ENCODE data around the gene ACHE.

Gene ACHE

DNA sequence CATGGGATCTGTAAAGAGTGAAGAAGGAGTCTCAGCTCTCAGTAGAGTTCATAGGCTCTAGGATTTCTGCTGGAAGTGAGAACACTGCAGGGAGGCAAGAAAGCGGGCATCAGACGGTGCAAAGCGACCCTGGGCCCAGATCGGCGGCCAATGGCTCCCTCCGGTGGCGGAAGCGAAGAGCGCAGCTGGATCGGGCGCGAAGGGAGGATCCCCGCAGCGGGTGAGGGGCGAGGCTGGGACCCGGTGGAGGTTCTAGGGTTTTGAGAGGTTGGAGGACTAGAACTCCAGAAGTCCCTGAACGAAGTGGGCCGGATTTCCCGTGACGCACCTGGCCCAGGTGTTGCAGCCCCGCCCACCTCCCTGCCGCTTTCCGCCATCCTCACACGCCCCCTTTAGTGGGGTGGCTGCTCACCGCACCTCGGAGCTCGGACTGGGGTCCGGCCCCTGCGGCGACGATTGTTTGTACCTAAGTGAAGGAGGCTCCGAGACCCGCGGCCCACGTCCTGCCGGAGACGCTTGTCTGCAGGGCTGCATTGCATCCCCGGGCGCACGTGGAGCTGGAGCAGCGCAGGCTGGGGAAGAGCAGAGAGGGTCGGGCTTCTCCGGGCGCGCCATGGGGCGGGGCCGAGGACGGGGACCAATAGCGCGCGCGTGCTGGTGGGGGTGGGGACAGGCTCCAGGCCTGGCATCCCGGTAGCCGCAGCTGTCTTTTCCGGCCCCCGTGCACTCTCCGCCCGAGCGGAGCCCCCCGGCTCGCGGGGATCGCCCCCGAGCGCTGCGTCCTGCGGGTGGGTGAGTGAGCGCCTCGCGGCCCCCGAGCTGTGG, 43.4 kb downstream of the ACHE start, which contains the start of gene SLC12A9:
TSS of gene SLC12A9 (plus strand) at position 666 of the 825 bp plus-strand sequence. CDS start 1,485 bp downstream, outside the sequence.
- H3K27ac ChIP-seq (ENCODE audit: low read depth in 2 of 2, low read length in 2 of 2): peak within 1 kb of the TSS; percentile 14 to 32
- H3K4me3 ChIP-seq (ENCODE audit: low read length in 2 of 2): peak within 1 kb of the TSS; percentile 81
- no peaks in the 10 kb centered on the region for H3K9me3 ChIP-seq (ENCODE audit: control insufficient read depth in 2 of 2, low read length in 2 of 2)
- H3K36me3 ChIP-seq (ENCODE audit: control insufficient read depth in 2 of 2, insufficient read depth in 2 of 2, low read length in 2 of 2): peaks cover 4 to 6% of the 10 kb centered on the region in 2 donors
- H3K9ac ChIP-seq (ENCODE audit: low read depth in 1 of 2, low read length in 2 of 2): peak within 1 kb of the TSS; percentile 63 to 70
- peaks cover 11 to 14% of the 10 kb centered on the region in 2 donors for H3K4me1 ChIP-seq (ENCODE audit: control insufficient read depth in 2 of 2, insufficient read depth in 2 of 2, low read length in 2 of 2)
- no peaks in the 10 kb centered on the region for H3K27me3 ChIP-seq (ENCODE audit: control insufficient read depth in 2 of 2, insufficient read depth in 2 of 2, low read length in 2 of 2)

DNA sequence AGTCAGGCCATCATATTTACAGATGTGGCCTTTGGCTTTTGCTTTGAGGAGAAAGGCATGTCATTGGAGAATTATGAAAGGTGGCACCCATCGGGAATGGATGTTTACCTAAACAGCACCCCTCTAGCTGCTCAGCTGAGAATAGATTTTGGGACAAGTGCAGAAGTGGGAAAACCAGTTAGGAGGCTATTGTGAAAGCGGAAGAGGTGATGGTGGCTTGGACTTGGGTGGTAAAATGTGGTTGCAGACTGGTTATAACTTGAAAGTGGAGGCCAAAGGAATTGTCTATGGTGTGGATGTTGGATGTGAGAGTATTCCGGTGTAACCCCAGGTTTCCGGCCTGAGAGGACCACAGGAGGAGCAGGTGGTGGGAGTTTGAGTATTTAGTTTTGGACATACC, 48.3 kb downstream of the ACHE start:
- H3K9ac ChIP-seq (ENCODE audit: low read depth in 1 of 2, low read length in 2 of 2): no peak overlapping the region
- H3K27ac ChIP-seq (ENCODE audit: low read depth in 2 of 2, low read length in 2 of 2): no peak overlapping the region
- H3K4me3 ChIP-seq (ENCODE audit: low read length in 2 of 2): no peak overlapping the region
- H3K4me1 ChIP-seq (ENCODE audit: control insufficient read depth in 2 of 2, insufficient read depth in 2 of 2, low read length in 2 of 2): peaks cover 6 to 9% of the 10 kb centered on the region in 2 donors
- no peaks in the 10 kb centered on the region for H3K36me3 ChIP-seq (ENCODE audit: control insufficient read depth in 2 of 2, insufficient read depth in 2 of 2, low read length in 2 of 2)
- H3K9me3 ChIP-seq (ENCODE audit: control insufficient read depth in 2 of 2, low read length in 2 of 2): no peaks in the 10 kb centered on the region
- no peaks in the 10 kb centered on the region for H3K27me3 ChIP-seq (ENCODE audit: control insufficient read depth in 2 of 2, insufficient read depth in 2 of 2, low read length in 2 of 2)

DNA sequence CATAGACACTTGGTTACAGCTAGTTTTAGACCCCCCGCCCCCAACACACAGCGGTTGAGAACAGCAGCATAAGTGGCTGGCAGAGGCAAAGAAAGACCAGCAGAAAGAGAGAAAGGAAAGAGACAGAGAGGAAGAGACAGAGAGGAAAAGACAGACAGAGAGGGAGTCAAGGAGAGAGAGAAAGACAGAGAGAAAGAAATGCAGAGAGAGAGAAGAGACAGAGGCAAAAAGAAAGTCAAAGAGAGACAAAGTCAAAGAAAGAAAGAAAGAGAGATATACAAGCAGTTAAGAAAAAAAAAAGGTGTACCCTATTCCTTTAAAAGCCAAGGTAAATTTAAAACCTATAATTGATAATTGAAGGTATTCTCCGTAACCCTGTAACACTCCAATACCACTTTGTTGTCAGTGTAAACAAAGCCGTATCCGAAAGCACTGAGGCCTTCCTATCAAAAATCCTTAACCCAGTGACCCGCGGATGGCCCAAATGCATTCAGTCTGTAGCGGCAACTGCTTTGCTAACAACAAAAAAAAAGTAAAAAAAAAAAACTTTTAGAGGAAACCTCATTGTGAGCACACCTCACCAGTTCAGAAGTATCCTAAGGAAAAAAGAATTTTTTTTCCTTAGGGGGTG, 55.1 kb downstream of the ACHE start:
- Histone ChIP-seq H3K36me3 (ENCODE audit: control insufficient read depth in 2 of 2, insufficient read depth in 2 of 2, low read length in 2 of 2) (no peaks in the 10 kb centered on the region), H3K27me3 (ENCODE audit: control insufficient read depth in 2 of 2, insufficient read depth in 2 of 2, low read length in 2 of 2) (no peaks in the 10 kb centered on the region), H3K9ac (ENCODE audit: low read depth in 1 of 2, low read length in 2 of 2) (no peak overlapping the region), H3K4me1 (ENCODE audit: control insufficient read depth in 2 of 2, insufficient read depth in 2 of 2, low read length in 2 of 2) (peaks cover 9 to 16% of the 10 kb centered on the region in 2 donors), H3K27ac (ENCODE audit: low read depth in 2 of 2, low read length in 2 of 2) (no peak overlapping the region), H3K4me3 (ENCODE audit: low read length in 2 of 2) (no peak overlapping the region), H3K9me3 (ENCODE audit: control insufficient read depth in 2 of 2, low read length in 2 of 2) (no peaks in the 10 kb centered on the region)
